HG02840 (cell line): ENCODE data around the gene CERK.
"Not testable (repeated sequence)": the region's sequence is repeated elsewhere in the genome, so short reads cannot be mapped to it uniquely, and the experiment has no call there.

Source experiments
- ATAC-seq: cut with Tn5 transposase; IDR thresholded peaks from one replicate; pipeline ENCODE4 v1.9.1; 2021; ENCODE audit warnings: mild to moderate bottlenecking, moderate library complexity, moderate number of reproducible peaks; ENCODE audit not compliant: unreplicated experiment, low FRiP score

Gene CERK

DNA sequence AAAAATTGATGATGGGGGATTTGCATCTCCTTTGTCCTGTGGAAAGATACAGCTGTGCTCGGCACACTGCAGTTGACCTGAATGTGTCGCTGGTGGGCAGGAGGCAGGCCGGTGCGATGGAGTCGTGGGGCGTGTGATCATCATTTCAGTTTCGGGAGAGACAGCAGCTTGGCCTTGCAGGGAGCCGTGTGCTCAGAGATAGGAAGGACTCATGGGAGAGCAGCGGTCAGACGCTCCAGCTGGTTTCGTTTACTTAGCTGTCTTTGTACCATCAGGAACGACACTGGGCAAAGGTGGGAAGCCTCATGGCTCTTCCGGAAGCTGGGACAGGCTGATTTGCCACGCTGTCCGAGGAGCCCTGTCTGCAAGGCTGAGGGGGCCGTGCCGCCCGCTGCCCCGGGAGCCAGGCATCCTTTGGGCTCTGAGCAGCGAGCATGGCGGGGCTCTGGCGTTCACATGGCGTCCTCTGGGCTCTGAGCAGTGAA lies 85.2 kb downstream of the CERK start:
- no peak for ATAC-seq

DNA sequence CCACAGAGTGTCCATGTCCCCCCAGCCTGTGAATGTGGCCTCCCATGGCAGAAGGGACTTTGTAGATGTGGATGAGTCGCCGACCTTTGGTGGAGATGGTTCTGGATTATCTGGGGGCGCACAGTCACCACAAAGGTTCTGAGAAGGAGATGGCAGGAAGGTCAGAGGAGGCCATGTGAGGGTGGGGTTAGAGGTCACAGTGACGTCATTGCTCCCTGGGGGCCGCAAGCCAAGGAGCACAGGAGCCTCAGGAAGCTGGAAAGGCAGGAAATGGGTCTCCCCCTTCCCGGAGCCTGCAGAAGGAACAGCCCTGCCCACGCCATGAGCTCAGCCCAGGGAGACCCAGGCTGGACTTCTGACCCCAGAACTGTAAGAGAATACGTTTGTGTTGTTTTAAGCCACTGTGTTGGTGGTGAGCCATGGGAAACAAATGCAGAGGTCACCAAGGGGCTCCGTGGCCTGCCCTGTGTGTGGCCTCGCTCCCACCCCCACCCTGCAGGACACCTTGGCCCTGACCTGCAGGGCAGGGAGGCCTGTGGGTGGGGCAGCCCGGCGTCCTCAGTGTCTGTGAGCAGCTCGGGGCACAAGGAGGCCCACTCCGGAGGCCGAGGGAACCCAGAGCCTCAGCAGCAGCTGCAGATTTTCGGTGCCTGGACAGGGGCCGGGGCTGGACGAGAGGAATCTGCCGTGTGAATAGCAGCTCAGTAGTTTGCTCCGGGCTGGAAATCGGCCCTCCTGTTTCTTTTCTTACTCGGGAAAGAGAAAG lies 85.8 kb downstream of the CERK start:
- ATAC-seq = no peak

DNA sequence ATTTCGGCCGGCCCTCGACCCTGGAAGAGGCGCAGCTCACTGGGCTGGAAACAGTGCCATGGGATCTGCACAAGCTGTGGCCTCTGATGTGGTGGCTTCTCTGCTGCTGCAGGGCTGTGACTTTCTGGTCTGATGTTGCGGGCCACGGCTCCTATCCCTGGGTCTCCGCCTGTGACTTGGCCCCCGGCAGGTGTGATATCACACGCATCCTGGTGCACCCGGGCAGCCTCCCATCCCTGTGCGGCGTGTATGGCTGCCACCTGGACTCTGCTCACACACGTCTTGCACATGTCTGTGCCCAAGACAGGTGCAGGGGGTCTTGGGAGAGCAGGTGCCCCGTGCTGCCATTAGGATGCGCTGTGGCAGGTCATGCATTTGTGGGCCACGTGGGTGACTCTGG lies 86.7 kb downstream of the CERK start:
- no peak for ATAC-seq

DNA sequence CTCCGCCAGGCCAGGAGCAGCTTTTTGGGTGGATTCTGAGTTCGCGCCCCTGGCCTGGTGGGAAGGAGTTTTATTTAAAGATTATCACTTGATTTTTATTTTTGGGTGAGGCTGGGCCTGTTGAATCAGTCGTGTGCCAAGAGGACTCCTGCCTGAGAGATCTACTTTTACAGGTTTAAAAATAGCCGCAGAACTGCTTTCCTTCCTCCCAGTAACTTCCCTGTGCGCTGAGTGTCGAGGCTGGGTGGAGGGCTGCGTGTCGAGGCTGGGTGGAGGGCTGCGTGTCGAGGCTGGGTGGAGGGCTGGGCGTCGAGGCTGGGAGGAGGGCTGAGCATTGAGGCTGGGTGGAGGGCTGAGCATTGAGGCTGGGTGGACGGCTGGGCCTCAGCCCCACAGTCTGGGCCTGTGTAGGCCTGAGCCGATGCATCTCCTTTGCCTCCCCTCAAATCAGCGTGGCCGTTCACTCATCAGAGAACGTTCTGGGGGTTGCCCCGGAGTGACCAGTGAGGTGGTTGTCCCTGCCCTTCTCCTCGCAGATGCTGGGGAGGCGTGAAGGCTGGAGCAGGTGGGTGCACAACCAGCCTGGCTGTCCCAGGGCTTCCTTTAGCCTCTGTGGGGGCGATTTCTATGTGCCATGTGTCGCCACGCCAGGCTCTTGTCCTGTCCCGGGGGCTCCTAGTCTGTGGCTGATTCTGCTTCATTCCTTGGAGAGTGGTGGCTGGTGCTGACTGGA lies 87.8 kb downstream of the CERK start:
- no peak for ATAC-seq

DNA sequence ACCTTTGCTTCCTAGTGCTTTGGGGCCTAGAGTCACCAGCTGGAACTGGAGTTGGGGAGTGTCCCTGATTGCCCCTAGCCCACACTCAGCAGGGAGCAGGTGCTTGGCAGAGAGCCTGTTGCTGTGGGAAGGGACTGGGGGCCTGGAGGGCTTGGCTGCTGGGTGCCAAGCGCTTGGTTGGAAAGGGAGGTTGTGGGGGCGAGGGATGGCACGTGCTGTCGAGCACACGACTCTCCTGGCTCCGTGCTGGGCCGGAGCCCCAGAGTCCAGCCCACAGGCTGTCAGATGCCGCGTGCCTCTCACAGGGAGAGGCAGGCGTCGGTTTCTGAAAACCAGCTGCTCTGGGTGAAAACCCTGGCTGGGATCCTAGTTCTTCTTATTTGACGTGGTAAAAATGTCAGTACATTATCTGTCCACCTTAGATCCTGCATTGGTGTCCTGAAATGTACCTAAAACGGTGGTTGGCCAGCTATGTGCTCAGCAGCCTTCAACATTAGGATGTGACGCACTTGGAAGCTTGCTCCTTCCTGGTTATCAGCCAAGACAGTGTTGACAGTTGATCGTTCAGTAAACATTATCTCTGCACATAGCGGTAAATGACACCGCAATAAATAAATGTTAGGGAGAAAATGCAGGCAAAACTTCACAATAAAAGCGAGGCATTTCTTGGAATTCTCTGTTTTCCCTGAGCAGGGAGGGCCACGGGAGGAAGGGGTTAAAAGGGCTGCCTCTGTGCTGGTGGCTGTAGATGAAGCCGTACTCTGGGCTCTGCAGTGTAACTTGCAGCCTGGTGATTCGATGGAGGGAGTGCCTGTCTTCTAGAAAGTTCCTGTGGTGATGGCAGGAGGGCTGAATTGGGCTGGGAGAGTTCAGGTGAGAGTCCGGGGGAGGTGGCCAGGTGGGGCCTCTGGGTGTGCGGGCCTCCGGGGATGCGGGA lies 88.6 kb downstream of the CERK start:
- ATAC-seq = no peak

DNA sequence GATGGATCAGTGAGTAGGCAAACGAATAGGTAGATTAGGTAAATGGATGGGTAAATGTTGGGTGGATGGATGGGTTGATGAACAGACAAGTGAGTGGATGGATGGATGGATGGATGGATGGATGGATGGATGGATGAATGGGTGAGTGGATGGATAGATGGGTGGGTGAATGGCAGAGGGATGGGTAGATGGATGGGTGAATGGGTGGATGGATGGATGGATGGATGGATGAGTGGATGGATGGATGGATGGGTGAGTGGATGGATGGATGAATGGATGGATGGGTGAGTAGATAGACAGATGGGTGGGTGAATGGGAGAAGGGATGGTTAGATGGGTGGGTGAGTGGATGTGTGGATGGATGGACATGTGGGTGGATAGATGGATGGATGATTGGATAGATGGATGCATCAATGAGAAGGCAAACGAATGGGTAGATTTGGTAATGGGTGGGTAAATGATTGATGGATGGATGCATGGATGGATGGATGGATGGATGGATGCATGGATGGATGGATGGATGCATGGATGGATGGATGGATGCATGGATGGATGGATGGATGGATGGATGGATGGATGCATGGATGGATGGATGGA lies 89.7 kb downstream of the CERK start:
- ATAC-seq = not testable (repeated sequence)

DNA sequence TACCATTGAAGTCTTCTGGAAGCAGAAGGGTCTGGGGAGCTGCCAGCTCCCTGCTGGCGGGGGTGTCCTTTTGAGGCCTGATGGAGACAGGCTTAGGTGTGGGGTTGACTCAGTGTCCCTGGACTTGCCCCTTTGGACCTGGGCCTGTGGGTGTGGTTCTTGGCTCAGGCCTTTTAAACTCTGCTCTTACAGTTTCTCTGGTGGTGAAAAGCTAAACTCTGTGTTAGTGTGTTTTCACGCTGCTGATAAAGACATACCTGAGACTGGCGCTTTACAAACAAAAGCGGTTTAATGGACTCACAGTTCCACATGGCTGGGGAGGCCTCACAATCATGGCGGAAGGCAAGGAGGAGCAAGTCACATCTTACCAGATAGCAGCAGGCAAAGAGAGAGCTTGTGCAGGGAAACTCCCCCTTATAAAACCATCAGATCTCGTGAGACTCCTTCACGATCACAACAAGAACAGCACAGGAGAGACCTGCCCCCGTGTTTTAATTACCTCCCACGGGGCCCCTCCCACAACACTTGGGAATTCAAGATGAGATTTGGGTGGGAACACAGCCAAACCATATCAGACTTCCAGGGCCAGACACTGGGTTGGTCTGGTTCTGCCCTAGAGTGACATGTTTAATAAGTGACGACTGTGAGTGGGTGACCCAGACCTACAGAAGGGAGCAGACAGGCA lies 91.4 kb downstream of the CERK start:
- ATAC-seq = no peak

DNA sequence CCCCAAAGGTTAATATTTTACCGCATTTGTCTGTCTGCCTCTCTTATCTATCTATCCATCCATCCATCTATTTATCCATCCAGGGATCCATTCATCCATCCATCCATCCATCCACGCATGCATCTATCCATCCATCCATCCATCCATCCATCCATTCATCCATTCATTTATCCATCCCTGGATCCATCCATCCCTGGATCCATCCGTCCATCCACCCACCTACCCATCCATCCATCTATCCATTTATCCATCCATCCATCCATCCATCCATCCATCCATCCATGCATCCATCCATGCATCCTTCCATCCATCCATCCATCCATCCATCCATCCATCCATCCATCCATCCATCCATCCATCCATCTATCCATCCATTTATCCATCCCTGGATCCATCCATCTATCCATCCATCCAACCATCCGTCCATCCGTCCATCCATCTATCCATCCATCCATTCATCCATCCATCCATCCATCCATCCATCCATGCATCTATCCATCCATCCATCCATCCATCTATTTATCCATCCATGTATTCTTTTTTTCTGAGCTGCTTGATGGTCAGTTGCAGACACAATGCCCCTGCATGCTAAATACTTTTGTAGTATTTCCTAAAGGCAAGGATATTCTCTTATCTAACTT lies 95.1 kb downstream of the CERK start:
- ATAC-seq = not testable (repeated sequence)

DNA sequence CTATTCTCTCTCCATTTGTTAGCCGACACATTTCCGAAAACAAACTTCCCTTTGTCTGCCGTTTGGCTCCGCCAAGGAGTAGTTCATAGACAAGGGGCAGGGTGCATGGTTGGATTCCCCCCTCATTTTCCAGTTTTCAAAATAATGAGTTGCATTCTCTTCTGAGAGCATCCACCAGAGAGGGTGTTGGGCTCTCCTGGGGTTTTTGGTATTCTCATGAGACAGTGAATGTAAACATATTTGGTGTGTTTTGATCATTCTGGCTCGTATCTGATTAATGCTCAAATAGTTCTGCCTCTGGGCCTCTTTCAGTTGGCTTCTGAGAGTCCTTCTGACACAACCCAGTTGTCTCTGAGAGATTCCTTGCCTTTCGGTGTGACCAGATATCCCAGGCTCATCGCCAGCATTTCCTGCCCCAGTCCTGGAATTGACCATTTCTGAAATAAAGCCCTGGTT lies 96.2 kb downstream of the CERK start:
- ATAC-seq = no peak

DNA sequence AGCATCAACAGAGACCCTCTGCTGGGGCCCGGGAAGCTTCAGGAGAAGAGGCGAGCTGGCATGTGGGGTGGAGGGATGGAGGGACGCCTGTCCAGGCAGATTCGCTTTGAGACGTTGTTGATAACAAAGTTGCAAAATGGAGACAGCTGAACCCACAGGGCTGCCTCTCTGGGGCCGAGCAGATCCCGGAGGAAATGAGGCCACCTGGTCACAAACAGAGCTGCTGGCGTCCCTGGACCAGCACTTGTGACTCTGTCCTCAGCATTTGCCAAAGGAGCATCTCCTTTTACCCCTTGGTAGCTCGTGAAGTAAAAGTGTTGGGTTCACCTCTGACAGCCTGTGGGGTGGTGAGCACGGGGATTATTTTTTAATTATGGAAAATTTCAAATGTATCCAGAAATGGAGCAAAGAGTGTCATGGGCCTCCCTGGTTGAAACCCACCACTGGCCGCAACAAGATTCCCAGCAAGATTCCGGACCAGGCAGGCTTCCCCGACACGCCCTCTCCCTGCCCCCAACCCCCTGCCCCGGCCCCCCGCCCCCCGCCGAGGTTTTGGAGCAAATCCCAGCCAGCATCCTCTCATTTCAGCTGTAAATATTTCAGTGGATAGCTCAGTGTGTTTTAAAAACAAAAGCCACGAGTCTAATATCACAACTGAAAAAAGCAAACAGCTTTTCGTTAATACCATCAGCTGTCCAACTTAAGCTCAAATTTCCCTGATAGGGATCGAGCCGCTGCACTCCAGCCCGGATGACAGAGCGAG lies 97.6 kb downstream of the CERK start:
- ATAC-seq = no peak

DNA sequence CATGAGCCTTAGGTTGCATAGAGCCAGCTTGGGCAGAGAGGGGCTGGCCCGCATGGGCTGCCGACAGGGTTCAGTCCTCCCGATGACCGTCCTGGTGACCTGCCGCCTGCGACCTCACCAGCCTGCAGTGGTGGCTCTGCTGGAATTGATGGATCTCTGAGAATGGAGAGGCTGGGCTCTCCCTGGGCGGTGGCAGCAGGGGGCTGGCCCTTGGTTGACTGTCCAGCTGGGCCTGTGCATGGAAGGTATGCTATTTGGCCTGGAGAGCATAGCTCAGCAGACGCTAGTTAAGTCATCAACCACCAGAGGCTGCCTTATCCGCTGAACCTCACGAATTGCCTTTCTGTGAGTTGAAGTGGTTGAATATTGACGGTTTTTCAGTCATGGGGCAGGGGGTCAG lies 98.2 kb downstream of the CERK start:
- ATAC-seq = no peak

DNA sequence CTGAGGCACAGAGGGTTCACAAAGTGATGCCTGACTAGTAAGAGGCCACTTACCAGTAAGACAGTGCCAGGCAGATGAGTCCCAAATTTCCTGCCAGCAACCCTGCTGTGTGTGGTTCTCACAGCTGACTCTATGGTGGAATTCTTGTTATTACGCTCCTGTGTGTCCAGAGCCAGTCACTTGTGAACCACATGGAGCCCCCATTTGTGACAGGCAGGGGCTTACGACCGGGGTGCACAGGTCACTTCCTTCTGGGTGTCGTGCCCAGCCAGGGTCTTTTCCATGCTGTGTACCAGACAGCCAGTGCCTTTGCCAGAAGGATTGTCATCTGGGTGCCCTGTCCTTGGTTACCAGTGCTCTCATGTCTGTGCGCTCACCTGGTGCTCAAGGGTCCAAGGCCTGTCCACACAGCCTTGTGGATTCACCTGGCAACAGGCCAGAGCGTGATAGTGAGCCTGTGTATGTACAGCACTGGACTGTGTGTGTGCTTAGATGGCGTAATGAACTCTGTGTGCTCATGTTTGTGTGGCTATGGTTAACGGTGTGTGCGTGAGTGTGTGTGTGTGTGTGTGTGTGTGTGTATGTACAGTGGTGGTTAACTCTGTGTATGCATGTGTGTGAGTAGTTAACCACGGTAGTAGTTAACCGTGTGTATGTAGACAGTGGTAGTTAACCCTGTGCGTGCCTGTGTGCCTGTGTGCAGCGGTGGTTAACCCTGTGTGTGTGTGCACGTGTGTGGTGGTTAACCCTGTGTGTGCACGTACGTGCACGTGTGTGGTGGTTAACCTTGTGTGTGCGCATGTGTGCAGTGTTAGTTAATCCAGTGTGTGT lies 99.2 kb downstream of the CERK start:
- no peak for ATAC-seq

DNA sequence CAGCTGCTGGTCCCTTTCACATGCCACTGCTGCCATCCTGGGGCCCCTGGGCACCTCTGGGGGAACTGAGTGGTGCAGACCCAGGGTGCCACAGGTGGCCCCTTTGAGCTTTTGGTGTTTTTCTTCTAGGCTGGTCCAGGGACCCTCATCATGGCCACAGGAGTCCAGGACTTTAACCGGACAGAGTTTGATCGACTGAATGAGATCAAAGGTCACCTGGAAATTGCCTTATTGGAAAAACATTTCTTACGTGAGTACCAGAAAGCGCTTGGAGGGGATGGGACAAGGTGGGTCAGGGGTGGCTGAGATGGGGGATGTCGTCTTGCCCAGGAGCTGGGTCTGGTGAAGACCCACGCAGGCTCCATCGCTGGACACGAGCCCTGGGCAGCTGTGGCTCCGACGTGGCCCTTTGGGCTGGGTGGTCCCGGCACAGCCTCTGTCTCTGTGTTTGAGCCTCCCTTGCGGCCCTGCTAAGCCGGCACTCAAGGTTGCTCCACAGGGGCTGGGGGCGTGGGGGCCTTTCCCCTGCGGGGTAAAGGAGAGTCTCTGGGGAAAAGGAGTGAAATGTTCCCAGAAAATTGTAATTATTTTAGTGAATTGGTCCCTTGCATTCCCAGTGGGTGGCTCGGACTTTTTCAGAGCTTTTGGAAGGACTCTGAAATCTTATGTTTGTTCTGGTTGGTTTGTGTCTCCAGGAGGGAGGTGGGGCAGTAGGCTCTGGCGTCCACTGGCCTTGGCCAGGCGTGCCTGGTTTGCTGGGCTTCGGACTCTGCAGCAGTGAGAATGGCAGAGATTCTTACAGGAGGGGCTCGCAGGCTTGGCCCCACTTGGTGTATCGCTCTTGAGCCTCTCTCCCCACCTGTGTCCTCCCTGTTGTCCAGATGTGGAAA lies 100.1 kb downstream of the CERK start:
- no peak for ATAC-seq

DNA sequence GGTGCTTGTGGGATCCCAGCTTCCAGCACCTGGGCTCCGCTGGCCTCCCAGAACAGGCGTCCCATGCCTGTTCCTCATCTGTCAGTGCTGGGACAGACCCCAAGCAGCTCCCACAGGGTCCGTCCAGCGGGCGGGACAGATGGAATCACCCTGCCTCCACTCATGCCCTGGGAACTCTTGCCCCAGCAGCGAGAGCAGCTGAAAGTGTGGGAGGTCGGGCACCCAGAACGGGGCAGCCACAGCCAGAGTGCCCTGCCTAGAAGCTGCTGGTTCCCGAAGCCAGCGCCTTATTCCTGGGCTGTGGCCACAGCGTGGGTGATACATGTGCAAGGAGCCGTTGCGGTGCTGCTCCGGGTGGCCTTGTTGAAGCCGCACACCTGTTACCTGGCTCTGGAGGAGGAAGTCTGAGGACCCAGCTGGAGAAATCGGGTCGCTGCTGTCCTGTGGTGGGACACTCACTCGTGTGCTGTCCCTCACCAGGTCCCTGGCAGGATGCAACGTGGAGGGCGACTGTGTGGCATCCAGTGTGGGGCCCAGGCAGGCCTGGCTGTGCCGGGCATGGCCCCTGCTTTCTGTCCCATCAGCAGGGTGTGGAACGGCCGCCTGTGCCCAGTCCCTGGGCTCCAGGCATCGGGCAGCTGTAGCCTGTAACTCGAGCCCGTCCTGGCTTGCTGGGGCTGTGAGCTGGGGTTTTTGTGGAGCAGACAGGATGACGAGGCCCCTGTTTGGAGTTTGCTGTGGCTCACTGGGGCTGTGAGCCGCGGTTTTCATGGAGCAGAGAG lies 101.6 kb downstream of the CERK start:
- no peak for ATAC-seq

DNA sequence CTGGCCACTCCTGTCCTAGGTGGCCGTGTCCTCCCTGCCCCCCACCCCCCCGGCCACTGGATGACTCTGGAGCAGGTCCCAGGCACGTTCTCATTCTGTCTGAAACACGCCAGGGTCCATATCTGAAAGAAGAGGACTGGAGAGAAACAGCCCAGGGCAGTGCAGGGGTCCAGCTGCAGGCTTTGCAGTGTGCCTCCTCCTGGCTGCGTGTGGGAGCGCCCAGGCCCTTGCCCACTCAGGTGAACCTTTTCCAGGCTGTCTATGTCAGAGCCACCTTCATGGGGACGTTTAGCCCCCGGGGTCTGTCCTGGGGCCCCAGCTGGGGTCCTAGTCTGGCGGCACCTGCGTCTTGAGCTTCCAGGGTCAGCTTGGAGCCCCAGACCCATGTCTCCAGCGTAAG lies 102.3 kb downstream of the CERK start:
- ATAC-seq = no peak
